ENCODE results near the gene DHX29. TPM values are rescaled to one million over a fixed set of nuclear protein-coding genes. Genes with fewer than 3 reads are reported as not detected.

Gene DHX29
- total RNA-seq, 1 donor from 2014 or later = 21.6 TPM

DNA sequence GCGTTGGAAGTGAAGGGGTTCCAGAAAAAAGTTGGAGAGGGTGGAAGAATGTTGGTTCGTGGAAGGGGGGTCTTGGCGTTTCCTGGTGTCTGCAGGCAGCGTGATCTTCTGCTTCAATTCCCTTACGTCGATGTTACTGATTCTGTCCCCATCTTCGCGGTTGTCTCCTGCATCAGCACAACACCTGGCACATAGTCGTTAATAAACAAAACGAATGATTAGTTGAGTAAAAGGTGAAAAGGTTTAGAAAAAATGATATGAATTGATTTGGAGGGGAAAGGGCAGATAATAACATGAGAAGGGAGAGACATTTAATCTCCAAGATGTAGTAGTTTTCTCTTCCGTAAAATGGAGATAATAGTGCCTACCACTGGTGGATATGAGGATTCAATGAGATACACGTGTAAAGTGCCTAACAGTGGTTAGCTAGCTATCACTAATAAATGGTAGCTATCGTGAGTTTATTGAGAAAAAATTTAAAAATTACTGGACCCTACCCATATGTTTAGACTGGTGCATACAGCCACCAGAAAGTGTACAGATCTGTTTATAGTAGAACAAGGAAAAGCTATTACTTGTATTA is 851 bp upstream of the DHX29 start:
- Histone ChIP-seq H3K27me3 (ENCODE audit: control insufficient read depth, insufficient read depth, low read length) (no peaks in the 10 kb centered on the region), H3K4me3 (ENCODE audit: low read depth, low read length) (peak overlapping the region; percentile 82), H3K36me3 (ENCODE audit: control insufficient read depth, insufficient read depth, low read length) (no peaks in the 10 kb centered on the region)
- no peak for DNase-seq (ENCODE audit: low read depth)
- TF ChIP-seq, protein P1, sequence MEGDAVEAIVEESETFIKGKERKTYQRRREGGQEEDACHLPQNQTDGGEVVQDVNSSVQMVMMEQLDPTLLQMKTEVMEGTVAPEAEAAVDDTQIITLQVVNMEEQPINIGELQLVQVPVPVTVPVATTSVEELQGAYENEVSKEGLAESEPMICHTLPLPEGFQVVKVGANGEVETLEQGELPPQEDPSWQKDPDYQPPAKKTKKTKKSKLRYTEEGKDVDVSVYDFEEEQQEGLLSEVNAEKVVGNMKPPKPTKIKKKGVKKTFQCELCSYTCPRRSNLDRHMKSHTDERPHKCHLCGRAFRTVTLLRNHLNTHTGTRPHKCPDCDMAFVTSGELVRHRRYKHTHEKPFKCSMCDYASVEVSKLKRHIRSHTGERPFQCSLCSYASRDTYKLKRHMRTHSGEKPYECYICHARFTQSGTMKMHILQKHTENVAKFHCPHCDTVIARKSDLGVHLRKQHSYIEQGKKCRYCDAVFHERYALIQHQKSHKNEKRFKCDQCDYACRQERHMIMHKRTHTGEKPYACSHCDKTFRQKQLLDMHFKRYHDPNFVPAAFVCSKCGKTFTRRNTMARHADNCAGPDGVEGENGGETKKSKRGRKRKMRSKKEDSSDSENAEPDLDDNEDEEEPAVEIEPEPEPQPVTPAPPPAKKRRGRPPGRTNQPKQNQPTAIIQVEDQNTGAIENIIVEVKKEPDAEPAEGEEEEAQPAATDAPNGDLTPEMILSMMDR (IDR thresholded peaks at IDR 0.05; ENCODE audit: insufficient read depth, low read length, poor library complexity, severe bottlenecking) = peak; percentile 11

DNA sequence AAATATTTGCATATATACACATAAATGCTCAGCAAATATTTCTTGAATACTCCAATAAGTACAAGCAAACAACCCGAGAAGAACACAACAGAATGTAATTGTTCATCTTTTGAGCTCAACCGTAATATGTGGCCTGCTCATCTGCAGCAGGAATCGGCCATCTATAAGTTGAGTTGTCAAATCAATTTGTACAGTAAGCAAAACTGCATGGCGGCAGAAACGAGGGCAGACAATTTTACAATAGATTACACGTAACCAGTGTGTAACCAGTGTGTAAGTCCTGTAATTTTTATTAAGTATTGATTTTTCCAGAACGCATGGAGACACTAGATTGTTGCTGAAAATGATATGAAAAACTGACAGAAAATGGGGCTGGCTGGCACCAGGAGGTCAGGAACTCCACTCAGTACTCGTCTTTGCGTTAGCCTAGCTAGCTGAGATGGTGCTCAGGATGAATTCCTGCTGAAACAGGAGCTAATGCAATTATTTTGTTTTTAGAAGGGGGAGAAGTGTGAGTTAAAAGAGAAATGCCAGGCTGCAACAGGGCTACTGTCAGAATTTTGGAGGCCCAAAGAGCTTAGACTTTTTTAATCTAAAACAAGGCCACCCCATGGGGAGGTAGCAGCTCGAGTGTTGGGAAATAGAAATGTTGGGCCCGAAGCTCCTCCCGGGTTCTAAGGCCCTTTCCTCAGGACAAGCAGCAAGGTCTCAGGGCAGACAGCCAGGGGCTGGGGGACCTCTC is 682 bp downstream of the DHX29 start:
- DNase-seq (ENCODE audit: low read depth) = no peak
- TF ChIP-seq, protein P1 (IDR thresholded peaks at IDR 0.05; ENCODE audit: insufficient read depth, low read length, poor library complexity, severe bottlenecking) = no peak
- Histone ChIP-seq H3K27me3 (ENCODE audit: control insufficient read depth, insufficient read depth, low read length) (no peaks in the 10 kb centered on the region), H3K4me3 (ENCODE audit: low read depth, low read length) (peak overlapping the region; percentile 82), H3K36me3 (ENCODE audit: control insufficient read depth, insufficient read depth, low read length) (no peaks in the 10 kb centered on the region)

DNA sequence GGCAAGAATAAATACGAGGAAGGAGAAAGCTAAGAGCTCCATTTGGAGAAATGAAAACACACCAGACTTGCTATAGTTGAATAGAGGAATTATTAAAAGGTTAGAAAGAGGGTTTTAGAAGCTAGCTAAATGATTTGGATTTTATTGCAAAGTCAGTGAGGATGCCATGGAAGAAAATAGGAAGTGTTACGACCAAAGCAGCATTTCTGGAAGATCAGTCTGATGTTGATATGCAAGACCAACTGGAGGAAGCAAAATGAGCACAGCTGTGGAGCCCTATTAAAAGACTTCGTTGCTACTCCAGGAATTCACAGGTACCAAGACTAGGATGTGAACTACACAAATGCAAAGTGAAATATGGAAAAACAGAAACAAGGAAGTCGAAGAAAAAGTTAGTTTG is 2.1 kb downstream of the DHX29 start:
- TF ChIP-seq, protein P1 (IDR thresholded peaks at IDR 0.05; ENCODE audit: insufficient read depth, low read length, poor library complexity, severe bottlenecking) = no peak
- no peaks in the 10 kb centered on the region for H3K27me3 ChIP-seq (ENCODE audit: control insufficient read depth, insufficient read depth, low read length)
- DNase-seq (ENCODE audit: low read depth) = no peak
- H3K36me3 ChIP-seq (ENCODE audit: control insufficient read depth, insufficient read depth, low read length) = no peaks in the 10 kb centered on the region
- no peak overlapping the region for H3K4me3 ChIP-seq (ENCODE audit: low read depth, low read length)

DNA sequence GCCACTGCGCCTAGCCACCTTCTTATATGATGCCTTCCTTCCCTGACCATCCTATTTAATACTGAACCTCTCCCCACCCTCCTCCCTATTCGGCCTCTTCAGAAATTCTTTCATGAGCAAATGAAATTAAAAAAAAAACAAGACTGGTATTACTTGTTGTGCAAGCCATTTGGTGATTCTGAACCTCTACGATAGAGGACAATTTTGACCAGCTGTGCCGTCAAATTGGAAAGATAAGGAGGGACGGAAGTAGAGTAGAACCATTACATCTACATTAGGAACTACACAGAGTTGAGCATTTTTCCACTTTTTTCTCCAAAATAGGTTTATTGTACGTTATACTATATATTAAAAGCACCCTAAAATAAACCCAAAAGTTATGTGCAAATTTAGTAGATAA is 2.9 kb downstream of the DHX29 start:
- Histone ChIP-seq H3K27me3 (ENCODE audit: control insufficient read depth, insufficient read depth, low read length) (no peaks in the 10 kb centered on the region), H3K36me3 (ENCODE audit: control insufficient read depth, insufficient read depth, low read length) (no peaks in the 10 kb centered on the region), H3K4me3 (ENCODE audit: low read depth, low read length) (no peak overlapping the region)
- TF ChIP-seq, protein P1 (IDR thresholded peaks at IDR 0.05; ENCODE audit: insufficient read depth, low read length, poor library complexity, severe bottlenecking) = no peak
- DNase-seq (ENCODE audit: low read depth) = no peak

DNA sequence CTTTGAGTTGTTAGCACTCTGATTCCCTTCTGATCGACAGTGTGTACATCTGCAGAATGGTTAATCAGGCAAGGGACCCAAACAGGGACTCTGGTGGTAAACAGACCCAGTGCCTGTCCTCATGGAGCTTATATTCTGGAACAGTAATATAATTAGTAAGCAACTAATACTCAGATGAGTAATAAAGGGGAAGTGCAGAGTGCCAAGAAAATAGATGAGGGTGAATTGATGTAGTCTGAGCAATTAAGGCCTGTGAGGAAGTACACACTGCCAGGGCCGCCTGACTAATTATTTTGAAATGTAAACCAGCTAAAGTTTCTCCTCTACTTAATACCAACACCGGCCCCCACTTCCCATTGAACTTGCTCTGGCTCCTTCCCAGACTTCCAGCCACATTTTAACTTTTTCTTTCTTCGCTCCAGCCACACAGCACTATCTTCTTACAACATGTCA is 4.2 kb downstream of the DHX29 start:
- TF ChIP-seq, protein P1 (IDR thresholded peaks at IDR 0.05; ENCODE audit: insufficient read depth, low read length, poor library complexity, severe bottlenecking) = no peak
- DNase-seq (ENCODE audit: low read depth) = peak; percentile 21
- Histone ChIP-seq H3K4me3 (ENCODE audit: low read depth, low read length) (no peak overlapping the region), H3K36me3 (ENCODE audit: control insufficient read depth, insufficient read depth, low read length) (no peaks in the 10 kb centered on the region), H3K27me3 (ENCODE audit: control insufficient read depth, insufficient read depth, low read length) (no peaks in the 10 kb centered on the region)
